GM19397 (cell line): ENCODE data around the gene MALSU1.

Source experiments
- ATAC-seq: cut with Tn5 transposase; IDR thresholded peaks from one replicate; pipeline ENCODE4 v1.9.1; 2021; ENCODE audit warnings: mild to moderate bottlenecking, moderate library complexity; ENCODE audit not compliant: unreplicated experiment

The MALSU1 gene

DNA sequence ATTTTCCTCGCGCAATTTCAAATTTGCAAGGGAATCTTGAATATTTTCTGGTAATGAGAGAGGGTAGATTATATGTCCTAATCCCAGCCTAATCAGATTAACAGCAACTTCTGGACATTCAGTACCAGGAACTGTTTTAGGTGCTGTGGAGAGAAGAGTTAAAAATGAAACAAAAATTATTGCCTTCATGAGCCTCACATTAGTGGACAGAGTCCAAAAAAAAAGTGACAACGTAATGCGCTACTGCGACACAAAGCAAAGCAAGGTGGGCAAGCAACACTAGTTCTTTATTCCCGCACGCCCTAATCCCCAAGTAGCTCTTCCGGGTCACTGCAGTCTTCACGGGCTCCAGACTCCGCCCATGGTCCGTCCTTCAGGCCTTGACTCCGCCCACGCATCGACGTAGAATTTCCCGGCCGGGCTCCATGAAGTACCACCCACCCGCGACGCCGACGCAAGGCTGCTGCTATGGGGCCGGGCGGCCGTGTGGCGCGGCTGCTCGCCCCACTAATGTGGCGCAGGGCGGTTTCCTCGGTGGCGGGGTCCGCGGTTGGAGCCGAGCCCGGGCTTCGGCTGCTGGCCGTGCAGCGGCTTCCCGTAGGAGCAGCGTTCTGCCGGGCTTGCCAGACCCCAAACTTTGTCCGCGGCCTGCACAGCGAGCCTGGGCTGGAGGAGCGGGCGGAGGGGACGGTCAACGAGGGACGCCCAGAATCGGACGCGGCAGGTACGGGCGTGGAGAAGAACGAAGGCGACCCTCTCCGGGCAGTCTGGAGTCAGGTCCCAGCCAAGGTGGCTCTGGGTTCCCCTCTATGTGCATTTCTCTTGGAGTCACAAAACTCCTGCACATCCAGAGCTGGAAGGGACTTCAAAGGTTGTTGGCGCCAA lies at the start of gene MALSU1:
Gene MALSU1, plus strand, starts transcription at position 455 of the 885 bp plus-strand sequence. Its CDS starts 14 bp downstream, at position 469.
- ATAC-seq, result peak; percentile 100

DNA sequence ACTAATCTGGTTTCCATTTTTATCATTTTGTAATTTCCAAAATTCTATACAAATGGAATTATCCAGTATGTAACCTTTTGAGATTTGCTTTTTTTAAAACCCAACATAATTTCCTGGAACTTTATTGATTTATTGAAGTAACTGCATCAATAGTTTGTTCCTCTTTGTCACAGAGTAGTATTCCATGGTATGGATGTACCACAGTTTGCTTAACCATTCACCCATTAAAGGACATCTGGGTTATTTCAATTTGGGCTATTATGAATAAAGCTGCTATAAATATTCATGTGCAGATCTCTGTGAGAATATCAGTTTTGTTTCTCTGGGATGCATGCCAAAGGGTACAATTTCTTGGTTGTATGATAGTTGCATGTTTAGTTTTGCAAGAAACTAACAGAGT lies 49.7 kb upstream of the MALSU1 start:
- ATAC-seq, result no peak

DNA sequence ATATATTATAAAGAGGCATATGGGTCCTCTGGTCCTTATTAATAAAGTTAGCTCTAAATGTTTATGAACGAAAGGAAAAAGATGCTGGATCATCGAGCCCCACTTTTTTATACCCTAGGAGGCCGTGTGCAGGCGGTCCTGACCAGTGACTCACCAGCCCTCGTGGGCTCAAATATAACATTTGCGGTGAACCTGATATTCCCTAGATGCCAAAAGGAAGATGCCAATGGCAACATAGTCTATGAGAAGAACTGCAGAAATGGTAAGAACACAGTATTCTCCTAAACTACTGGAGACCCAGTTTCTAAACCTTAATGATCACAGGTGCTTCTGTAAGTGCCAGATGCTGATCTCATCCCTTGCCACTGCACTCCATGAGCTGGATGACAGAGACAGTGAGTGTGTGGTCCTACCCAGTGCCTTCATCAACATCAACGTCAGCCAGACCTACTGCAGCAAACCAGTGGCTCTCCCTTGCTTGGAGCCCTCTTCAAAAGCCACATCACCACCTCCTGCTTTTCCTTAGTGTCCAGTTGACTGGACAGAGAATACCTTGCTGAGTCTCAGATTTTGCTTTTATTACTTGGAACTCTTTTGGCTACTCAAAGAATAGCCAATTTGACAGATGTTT lies 45.0 kb upstream of the MALSU1 start:
- ATAC-seq, result no peak

DNA sequence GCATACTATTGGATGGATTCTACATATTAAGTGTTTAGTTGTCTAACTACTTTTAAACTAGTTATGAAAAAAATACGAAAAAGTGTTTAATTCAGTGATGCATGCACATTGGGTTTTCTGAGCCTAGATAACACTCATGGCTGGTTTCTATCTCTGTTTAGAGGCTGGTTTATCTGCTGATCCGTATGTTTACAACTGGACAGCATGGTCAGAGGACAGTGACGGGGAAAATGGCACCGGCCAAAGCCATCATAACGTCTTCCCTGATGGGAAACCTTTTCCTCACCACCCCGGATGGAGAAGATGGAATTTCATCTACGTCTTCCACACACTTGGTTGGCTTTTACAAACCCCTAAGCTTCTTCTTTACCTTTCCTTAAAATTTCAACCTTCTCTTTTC lies 42.4 kb upstream of the MALSU1 start:
- ATAC-seq, result no peak

DNA sequence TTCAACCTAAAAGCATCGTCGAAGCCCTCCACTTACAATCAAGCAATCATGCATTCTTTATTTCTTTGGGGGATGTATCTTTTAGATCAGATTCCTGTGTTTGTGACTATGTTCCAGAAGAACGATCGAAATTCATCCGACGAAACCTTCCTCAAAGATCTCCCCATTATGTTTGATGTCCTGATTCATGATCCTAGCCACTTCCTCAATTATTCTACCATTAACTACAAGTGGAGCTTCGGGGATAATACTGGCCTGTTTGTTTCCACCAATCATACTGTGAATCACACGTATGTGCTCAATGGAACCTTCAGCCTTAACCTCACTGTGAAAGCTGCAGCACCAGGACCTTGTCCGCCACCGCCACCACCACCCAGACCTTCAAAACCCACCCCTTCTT lies 38.8 kb upstream of the MALSU1 start:
- no peak for ATAC-seq

DNA sequence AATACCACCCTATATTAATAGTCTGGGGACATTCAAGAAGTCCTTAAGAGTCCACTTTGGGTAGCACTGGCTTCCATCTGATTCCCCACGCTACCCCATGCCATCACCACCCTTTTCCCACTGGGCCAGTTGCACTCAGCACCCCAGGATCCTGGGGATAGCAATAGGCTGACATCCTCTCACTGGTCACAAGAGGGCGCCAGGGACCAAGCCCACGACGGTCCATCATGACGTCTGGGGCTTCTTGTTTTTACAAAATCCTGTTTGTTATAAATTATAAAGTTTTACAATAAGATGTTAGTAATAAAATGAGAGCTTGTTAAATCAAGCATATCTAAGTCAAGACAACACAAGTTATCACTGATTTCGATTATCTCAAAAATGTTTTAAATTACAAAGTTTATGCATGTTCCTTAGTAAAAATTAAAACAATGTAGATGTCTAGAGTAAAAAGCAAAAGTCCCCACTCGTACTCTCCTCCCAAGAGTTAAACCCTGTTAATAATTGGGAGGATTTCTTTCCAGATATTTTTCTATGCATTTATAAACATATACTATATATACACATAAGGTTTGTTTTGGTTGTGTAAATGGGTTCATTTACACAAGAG lies 37.2 kb upstream of the MALSU1 start:
- no peak for ATAC-seq

DNA sequence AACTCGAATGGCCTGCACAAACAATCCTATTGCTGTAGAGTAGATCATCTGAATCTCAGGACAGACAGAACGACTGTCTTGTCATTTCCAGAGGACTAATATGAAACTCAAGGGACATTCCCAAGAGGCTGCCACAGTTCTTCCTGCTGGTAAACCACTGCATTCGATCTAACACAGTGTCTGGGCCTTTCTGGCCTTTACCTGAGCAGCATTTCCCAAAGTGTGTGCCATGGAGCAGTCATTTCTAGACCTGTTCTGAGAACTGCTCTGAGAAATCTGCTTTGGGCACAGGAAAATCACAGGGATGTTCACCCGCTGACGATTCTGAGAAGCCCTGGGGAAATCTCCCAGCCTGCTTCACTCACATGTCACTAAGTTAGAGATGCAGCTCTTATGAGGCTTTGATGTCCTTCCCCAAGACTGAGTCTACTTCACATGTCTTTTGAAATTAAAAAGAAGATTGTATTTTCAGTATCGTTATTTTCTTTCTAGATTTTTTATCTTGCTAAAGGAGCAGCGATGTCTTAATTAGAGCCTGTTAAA lies 34.2 kb upstream of the MALSU1 start:
- no peak for ATAC-seq

DNA sequence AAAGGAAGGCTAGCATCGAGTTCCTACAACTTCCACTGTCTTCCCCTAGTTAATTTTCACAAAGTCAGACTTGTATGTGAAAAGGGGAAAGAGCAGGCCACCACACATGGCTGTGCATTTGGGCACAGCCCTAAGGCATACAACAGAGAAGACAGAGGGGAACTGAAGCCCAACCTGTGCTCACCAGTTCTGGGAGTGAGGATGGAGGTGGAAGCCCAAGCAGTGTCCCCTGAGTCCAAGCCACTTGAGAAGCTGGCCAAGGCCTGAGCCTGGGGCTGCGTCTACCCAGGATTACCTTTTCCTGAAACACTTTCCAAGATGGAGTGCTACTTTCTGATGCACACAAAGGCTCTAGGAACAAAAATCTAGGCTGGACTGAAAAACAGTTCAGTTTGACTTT lies 32.2 kb upstream of the MALSU1 start:
- ATAC-seq, result no peak

DNA sequence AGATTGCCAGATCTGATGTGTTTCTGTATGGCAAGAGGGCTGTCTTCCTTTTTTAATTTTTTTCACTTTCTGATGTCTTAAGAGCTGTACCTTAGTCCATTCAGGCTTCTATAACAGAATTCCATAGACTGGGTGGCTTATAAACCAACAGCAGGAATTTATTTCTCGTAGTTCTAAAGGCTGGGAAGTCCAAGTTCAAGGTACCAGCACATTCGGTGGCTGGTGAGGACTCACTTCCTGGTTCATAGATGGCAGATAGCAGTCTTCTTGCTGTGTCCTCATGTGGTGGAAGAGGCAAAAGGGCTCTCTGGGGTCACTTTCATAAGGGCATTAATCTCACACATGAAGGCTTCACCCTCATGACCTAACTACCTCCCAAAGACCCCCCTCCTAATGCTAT lies 31.8 kb upstream of the MALSU1 start:
- no peak for ATAC-seq

DNA sequence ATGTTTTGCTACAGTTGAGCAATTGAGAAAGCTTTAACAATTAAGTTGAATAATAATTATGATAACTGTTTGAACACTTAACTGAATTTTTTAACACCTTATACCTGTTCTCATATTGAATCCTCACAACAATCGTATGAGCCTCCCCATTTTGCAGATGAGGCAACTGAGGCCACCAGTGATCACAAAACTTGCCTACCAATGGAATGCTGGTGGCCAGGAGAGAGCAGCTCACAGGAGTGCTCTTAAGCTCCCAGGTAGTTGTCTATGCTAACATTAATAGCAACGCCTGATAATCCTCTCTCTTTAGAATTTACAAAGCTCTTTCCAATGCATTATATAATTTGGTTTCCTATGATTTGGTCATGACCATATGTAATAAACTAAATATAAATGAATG lies 31.0 kb upstream of the MALSU1 start:
- no peak for ATAC-seq

DNA sequence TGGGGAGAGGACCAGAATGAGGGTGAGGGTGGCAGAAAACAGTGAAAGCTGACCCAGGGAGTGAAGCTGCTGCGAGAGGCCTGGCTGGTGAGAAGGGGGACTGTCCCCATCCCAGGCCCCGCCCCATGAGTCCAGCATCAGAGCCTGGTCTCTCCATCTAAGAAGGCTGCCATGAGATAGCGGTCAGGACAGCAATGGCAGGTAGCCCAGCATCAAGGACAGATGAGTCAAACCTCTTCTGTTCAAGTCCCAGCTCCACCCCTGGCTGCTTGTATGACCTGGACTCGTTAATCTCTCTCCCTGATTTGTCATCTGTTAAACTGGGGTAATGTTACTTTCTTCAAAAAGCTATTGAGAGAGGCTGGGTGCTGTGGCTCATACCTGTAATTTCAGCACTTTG lies 30.4 kb upstream of the MALSU1 start:
- no peak for ATAC-seq

DNA sequence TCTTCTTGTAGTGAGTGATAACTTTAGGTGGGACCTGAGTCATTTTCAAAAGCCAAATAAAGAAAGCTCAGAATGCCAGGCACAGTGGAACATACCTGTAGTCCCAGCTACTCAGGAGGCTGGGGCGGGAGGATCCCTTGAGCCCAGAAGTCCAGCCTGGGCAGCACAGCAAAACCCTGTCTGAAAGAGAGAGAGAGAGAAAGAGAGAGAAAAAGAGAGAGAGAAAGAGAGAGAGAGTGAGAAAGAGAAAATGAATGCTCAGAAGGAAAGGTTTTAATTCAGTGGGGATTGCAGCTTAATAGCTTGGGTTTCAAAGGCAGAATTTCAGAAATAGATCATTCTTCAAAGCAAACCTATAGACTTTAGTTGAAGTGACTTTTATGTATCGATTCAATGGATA lies 26.9 kb upstream of the MALSU1 start:
- ATAC-seq, result no peak

DNA sequence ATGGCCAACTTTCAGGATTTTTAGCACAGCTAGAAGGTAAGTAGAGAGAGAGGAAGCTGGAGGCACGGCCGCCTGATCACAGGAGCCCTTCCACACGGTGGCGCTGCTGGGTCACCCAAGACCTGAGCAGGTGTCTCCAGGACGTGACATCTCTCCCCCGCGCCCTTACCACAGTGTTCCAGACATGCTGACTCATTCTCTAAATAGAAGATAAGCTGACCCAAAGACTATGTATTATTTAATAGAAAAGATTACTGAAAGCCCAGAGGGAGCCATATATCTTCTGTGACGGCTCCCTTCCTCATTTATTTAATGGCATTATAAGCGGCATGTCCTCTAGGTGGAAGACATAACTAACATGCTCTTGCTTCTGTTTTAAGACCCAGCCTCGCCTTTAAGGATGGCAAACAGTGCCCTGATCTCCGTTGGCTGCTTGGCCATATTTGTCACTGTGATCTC lies 26.0 kb upstream of the MALSU1 start:
- ATAC-seq, result peak; percentile 98

DNA sequence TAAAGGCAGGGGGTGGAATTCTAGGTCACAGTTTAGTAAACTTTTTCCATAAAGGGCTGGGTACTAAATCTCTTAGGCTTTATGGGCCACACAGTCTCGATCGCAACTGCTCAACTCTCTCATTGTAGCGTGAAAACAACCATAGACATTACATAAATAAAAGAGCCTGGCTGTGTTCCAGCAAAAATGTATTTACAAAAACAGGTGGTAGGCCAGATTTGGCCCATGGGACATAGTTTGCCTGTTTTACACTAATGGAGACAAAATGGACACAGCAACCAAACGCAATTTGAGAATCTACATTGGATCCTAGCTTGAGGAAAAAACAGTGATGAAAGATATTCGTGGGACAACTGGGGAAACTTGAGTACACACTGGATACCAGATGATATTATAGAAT lies 23.2 kb upstream of the MALSU1 start:
- no peak for ATAC-seq

DNA sequence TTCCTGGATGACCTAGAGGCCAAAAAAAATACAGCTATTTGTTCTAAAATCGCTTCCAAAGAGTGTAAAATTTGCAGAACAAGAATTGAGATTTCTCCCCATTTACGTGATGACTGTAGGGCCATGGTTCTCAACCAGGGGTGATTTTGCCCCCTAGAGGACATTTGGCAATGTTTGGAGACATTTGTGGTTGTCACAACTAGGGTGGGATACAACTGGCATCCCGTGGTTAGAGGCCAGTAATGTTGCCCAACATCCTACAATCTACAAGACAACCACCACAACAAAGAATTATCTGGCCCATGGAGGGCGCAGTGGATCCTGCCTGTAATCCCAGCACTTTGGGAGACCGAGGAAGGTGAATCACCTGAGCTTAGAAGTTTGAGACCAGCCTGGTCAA lies 22.8 kb upstream of the MALSU1 start:
- no peak for ATAC-seq

DNA sequence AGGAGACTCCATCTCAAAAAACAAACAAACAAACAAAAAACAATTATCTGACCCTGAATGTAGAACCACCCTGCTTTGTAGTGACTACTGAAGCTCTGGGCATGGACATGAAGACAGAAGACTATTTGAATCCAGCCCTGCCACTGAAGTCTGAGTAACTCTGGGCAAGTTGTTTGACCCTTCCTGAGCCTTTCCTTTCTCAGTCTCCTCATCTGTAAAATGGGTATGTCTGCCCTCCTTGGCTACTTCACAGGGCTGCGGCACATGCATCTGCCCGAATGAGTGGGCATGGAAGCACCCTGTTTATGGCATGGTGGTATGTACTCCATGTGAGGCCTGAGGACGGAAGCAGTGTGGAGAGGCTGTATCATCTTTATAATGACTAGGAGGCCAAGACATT lies 22.2 kb upstream of the MALSU1 start:
- no peak for ATAC-seq

DNA sequence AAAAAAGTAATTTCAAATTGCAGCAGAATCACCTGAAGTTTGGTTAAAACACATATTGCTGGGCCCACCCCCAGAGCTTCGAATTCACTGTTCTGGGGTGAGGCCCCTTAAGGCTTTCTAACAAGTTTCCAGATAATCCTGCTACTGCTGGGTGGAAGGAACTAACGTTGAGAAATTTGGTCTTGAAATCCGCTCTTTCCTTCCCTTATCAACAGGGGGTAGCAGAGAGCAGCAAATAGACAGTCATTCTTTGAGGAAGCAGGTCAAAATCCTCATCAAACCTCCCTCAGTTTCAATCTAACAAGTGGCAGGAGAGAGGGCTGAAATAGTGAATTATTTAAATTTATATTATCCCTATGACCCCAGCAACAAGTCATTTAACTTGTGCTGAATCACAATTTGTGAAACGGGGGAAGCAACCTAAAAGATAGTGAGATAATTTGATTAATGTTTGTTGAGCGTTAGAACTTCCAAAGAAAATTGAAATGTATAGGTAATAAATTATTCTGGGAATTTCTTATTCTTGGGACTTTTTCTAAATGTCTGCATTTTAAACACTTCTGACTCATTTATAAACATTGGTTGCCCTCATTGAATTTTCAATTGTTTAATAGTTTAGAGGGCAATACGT lies 21.7 kb upstream of the MALSU1 start:
- no peak for ATAC-seq

DNA sequence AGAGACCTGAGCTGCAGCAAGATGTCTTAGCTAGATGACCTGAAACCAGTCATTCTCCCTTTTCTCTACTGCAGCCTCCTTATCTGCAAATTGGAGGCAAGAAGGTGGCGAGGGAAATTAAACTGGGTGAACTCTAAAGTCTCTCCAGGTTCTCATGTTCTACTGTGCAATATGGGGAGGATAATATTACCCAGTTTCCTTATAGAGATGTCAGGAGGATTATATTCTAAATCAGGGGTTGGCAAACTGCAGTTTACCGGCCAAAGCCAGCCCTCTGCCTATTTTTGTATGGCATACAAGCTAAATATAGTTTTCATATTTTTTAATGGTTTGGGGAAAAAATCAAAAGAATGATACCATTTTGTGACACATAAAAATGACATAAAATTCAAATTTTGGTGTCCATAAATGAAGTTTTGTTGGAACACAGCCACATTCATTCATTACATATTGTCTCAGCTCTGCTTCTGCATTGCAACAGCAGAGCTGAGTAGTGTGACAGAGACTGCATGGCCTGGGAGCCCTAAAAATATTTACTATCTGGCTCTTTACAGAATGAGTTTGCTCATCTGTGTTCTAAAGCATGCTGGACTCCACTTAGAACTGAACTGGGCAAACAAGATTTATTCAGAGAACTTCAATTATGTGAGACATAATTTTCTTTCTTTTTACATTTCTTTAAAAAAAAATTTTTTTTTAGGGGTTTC lies 19.2 kb upstream of the MALSU1 start:
- no peak for ATAC-seq

DNA sequence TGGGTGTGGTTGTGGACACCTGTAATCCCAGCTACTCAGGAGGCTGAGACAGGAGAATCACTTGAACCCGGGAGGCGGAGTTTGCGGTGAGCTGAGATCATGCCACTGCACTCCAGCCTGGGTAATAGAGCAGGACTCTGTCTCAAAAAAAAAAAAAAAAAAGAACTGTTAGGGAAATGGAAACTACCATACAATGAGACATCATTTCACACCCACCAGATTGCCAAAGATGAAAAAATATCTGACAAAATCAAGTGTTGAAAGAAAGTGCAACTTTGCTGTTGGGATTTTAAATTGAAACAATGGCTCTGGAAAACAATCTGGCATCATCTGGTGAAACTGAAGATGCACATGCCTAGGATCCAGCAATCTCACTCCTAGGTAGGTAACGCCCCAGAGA lies 16.1 kb upstream of the MALSU1 start:
- no peak for ATAC-seq

DNA sequence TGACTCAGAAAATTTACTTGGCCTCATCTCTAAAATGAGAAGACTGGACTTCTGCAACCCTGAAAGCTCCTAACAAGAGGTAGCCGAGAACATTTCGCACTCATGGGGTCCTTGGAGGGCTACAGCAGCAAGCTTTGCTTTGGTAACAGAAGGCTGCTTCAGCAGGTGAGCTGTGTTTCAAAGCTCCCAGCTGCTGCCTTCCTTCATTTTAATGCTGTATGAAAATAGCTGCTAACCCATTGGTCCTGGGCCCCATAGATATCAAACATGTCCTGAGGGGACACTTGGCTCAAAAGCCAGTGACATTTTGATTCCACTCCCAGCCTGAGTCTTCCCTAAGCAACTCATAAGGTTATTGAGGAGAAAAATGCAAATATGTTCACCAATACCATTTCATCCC lies 14.3 kb upstream of the MALSU1 start:
- no peak for ATAC-seq
